Transverse colon (tissue), 4 donors: ENCODE measurements around the gene SMAP1. TPM values are rescaled to one million over a fixed set of nuclear protein-coding genes. Genes with fewer than 3 reads are reported as not detected.

Experiments used
- DNase-seq: peaks from one replicate; pipeline ENCODE4 v3.0.0-alpha.2; 2019
- H3K27ac ChIP-seq, 4 donors: fragments of 200-600 bp; sonication (generic); 2 replicates each; pipeline ENCODE4 v1.5.1; 2016 to 2018; ENCODE audit warnings: inconsistent platforms in 4 of 4
- H3K27me3 ChIP-seq: fragments of 200-600 bp; sonication (generic); 2 replicates; pipeline ENCODE4 v1.5.1; 2017; ENCODE audit warnings: inconsistent platforms
- H3K36me3 ChIP-seq, 4 donors: fragments of 200-600 bp; sonication (generic); 2 replicates each; pipeline ENCODE4 v1.5.1; 2017 to 2019; ENCODE audit warnings: inconsistent platforms in 4 of 4
- H3K4me1 ChIP-seq, 4 donors: fragments of 200-600 bp; sonication (generic); 2 replicates each; pipeline ENCODE4 v1.5.1; 2017 to 2020; ENCODE audit warnings: inconsistent platforms in 4 of 4
- H3K4me3 ChIP-seq, 4 donors: fragments of 200-600 bp; sonication (generic); 1 replicate in 1 of 4; 2 replicates in 3 of 4; pipeline versions ENCODE4 v1.5.1 to v1.6.1; 2017 to 2019; ENCODE audit warnings: inconsistent platforms in 4 of 4
- H3K9me3 ChIP-seq, 2 donors: fragments of 200-600 bp; sonication (generic); 2 replicates each; pipeline ENCODE4 v1.5.1; 2017 to 2019; ENCODE audit warnings: inconsistent platforms in 2 of 2
- EP300 ChIP-seq: sonication (generic); formaldehyde crosslinking; IDR thresholded peaks from one replicate; pipeline ENCODE4 v1.6.1; 2017; ENCODE audit warnings: antibody characterized with exemption, low read depth
- POLR2A ChIP-seq: fragments of 450-650 bp; IDR thresholded peaks from one replicate; pipeline ENCODE4 v1.6.1; 2016; ENCODE audit warnings: antibody characterized with exemption, mild to moderate bottlenecking, moderate library complexity
- POLR2AphosphoS5 ChIP-seq, 3 donors: sonication (generic); formaldehyde crosslinking; IDR thresholded peaks; one replicate each; pipeline ENCODE4 v1.6.1; 2016; ENCODE audit warnings: antibody characterized with exemption in 3 of 3
- WGBS, 2 donors: methylation state at CpG; one replicate each; pipeline ENCODE4 v1.1.5; 2018; ENCODE audit warnings: low coverage in 1 of 2; 5-methylcytosine and 5-hydroxymethylcytosine counted together
- in situ Hi-C, 4 donors: fragments of 200-750 bp; cut with MboI; loops; one replicate each; pipeline versions ENCODE4 v1.15.0 to v1.15.1; 2017; ENCODE audit warnings: low sequenced_read_pairs in 3 of 4, low pct_ligation_motif_present in 1 of 4, low pct_unique_long_range_greater_than_20kb in 1 of 4
- intact Hi-C: fragments of 100-400 bp; cut with DNase I; formaldehyde crosslinking; loops from one replicate; pipeline ENCODE4 v1.15.1; 2023; ENCODE audit warnings: low total_unique reads
- total RNA-seq, 4 donors: library from RNA; depleted of rRNA; stranded (reverse); fragments of >200 nt; gene quantifications; one replicate each; pipeline ENCODE4 v1.1.0, GENCODE V29; 2016
- TF ChIP-seq, protein P1 (sequence below), 5 experiments: fragments of 200-600 bp in 3 of 5; fragments of 450-650 bp in 2 of 5; sonication (generic) in 3 of 5; IDR thresholded peaks; 1 replicate in 2 of 5; 2 replicates in 3 of 5; pipeline ENCODE4 v1.5.1; 2016 to 2017; ENCODE audit warnings: antibody characterized with exemption in 5 of 5, inconsistent platforms in 3 of 5, mild to moderate bottlenecking in 2 of 5, moderate library complexity in 1 of 5

Gene SMAP1
- total RNA-seq, 4 donors from 2014 or later, result 10.3 to 49.3 (median 35.3) TPM

DNA sequence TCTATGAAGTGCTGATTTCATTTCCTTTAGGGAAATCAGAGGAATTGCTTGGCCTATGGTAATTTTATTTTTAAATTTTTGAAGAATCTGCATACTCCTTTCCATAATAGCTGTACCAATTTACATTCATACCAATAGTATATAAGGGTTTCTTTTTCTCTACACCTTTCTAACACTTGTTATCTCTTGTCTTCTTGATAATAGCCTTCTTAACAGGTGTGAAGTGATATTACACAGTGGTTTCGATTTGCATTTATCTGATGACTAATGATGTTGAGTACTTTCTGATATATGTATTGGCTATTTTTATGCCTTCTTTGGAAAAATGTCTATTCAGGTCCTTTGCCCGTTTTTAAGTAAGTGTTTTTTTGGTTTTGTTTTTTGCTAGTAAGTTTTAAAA, 40.8 kb downstream of the SMAP1 start:
- no peaks in the 10 kb centered on the region for H3K27me3 ChIP-seq
- intact Hi-C loops (loop anchor here (5.0 kb wide), 1 partner anchor 174 kb away; no protein-coding TSS in a partner anchor), in situ Hi-C loops (loop anchor here in 3 of 4 donors (5.0 to 10.0 kb wide), 2 partner anchors 176 to 179 kb away; no protein-coding TSS in a partner anchor)
- peaks cover 0 to 53% (median 17%) of the 10 kb centered on the region in 4 donors for H3K4me1 ChIP-seq
- H3K27ac ChIP-seq, result no peak overlapping the region
- H3K4me3 ChIP-seq, result no peak overlapping the region
- no peak for DNase-seq
- TF ChIP-seq POLR2AphosphoS5 (IDR thresholded peaks at IDR 0.05) (no peak), POLR2A (no peak), EP300 (no peak)
- TF ChIP-seq, protein P1, sequence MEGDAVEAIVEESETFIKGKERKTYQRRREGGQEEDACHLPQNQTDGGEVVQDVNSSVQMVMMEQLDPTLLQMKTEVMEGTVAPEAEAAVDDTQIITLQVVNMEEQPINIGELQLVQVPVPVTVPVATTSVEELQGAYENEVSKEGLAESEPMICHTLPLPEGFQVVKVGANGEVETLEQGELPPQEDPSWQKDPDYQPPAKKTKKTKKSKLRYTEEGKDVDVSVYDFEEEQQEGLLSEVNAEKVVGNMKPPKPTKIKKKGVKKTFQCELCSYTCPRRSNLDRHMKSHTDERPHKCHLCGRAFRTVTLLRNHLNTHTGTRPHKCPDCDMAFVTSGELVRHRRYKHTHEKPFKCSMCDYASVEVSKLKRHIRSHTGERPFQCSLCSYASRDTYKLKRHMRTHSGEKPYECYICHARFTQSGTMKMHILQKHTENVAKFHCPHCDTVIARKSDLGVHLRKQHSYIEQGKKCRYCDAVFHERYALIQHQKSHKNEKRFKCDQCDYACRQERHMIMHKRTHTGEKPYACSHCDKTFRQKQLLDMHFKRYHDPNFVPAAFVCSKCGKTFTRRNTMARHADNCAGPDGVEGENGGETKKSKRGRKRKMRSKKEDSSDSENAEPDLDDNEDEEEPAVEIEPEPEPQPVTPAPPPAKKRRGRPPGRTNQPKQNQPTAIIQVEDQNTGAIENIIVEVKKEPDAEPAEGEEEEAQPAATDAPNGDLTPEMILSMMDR (IDR thresholded peaks at IDR 0.05), result no peak
- H3K36me3 ChIP-seq, result no peaks in the 10 kb centered on the region
- H3K9me3 ChIP-seq, result no peaks in the 10 kb centered on the region
- 80 to 81% methylated on average over 2 of the region's 2 CpGs for WGBS, 2 donors

DNA sequence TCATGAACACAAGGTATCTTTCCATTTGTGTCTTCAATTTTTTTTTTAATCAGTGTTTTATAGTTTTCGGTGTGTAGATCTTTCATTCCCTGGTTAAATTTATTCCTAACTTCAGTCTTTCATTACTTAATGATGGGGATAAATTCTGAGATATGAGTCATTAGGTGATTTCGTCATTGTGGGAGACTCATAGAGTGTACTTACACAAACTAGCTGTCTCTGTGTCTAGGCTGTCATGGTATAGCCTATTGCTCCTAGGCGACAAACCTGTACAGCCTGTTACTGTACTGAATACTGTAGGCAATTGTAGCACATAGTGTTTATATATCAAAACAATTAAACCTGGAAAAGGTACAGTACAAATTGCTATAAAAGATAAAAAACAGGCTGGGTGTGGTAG, 42.1 kb downstream of the SMAP1 start:
- H3K27me3 ChIP-seq, result no peaks in the 10 kb centered on the region
- H3K27ac ChIP-seq, result no peak overlapping the region
- no peak for DNase-seq
- no peak overlapping the region for H3K4me3 ChIP-seq
- TF ChIP-seq POLR2AphosphoS5 (IDR thresholded peaks at IDR 0.05) (no peak), EP300 (no peak)
- TF ChIP-seq, protein P1 (IDR thresholded peaks at IDR 0.05), result no peak
- H3K36me3 ChIP-seq, result no peaks in the 10 kb centered on the region
- 60 to 65% methylated on average over 3 of the region's 3 CpGs for WGBS, 2 donors
- in situ Hi-C loops, result loop anchor here (5.0 to 10.0 kb wide), 2 partner anchors 175 to 177 kb away; no protein-coding TSS in a partner anchor
- H3K9me3 ChIP-seq, result peaks cover 9% of the 10 kb centered on the region in 2 donors
- H3K4me1 ChIP-seq, result peaks cover 0 to 49% (median 17%) of the 10 kb centered on the region in 4 donors
- intact Hi-C loops, result loop anchor here (2.0 to 5.0 kb wide), 2 partner anchors 15 to 172 kb away; no protein-coding TSS in a partner anchor

DNA sequence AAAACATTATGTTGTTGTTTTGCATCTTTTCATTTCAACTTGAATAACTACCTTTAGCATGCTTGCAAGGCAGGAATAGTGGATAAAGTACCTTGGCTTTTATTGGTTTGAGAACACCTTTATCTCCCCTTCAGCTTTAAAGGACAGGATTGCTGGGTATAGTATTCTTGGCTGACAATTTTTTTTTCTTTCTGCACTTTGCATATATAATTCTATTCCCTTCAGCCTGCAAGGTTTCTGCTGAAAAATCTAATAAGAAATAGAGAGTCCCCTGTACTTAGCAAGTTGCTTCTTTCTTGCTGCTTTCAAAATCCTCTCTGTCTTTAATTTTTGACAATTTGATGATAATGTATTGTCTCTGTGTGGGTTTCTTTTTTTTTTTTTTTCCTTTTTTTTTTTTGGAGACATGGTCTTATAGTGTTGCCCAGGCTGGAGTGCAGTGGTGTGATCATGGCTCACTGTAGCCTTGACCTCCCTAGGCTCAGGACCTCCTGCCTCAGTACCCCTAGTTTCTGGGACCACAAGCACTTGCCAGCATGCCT, 47.1 kb downstream of the SMAP1 start:
- no peaks in the 10 kb centered on the region for H3K36me3 ChIP-seq
- peaks cover 0 to 13% (median 3%) of the 10 kb centered on the region in 4 donors for H3K4me1 ChIP-seq
- no peak overlapping the region for H3K4me3 ChIP-seq
- peaks cover 16% of the 10 kb centered on the region in 2 donors for H3K9me3 ChIP-seq
- intact Hi-C loops, result no loop called here
- no peak overlapping the region for H3K27ac ChIP-seq
- in situ Hi-C loops, result loop anchor here in 1 of 4 donors (10.0 kb wide), 1 partner anchor 170 kb away; no protein-coding TSS in a partner anchor
- H3K27me3 ChIP-seq, result no peaks in the 10 kb centered on the region
- no peak for DNase-seq
- TF ChIP-seq POLR2A (no peak), EP300 (no peak), POLR2AphosphoS5 (IDR thresholded peaks at IDR 0.05) (no peak)
- TF ChIP-seq, protein P1 (IDR thresholded peaks at IDR 0.05), result no peak

DNA sequence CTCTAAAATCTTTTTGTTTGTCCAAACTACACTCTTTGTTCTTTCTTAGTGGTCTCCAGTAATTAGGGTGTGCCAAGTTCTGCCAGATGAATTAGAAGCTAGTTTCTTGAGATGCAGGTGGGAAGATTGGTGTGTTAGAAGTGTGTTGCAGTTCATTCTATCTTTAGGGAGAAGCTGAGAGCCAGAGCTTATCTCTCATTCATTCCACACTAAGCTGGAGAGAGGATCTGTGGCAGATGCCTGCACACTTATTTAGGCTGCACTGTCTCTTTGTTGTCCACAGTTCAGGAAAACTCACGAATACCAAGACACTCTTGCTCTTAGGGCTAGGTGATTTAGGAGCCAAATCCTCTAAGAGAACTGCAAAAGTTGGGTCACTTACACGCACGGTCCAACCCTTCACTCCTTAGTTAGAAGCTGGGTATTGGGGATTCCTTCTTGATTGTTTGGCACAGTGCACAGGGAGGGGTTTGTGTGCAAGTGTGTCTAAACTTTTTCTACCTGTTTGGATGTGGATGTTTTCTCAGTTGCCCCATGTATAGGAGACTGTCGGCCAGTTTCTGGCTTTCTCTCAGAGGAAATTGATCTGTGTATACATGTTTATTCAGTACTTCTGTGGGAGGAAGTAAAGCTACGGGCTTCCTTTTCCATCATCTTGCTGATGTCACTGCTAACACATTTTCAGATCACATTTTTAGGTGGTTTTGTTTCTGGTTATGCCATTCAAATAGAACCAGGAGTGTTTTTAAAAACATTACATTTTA, 49.5 kb downstream of the SMAP1 start:
- H3K27ac ChIP-seq, result no peak overlapping the region

More for the DNA sequence above, 49.5 kb downstream of the SMAP1 start:
- in situ Hi-C loops, result loop anchor here in 1 of 4 donors (10.0 kb wide), 1 partner anchor 168 kb away; no protein-coding TSS in a partner anchor
- TF ChIP-seq POLR2AphosphoS5 (IDR thresholded peaks at IDR 0.05) (no peak), EP300 (no peak), POLR2A (no peak)
- TF ChIP-seq, protein P1 (IDR thresholded peaks at IDR 0.05), result no peak
- H3K9me3 ChIP-seq, result peaks cover 16% of the 10 kb centered on the region in 2 donors
- peaks cover 0 to 9% (median 2%) of the 10 kb centered on the region in 4 donors for H3K4me1 ChIP-seq
- intact Hi-C loops, result no loop called here
- no peaks in the 10 kb centered on the region for H3K27me3 ChIP-seq
- no peak for DNase-seq
- no peaks in the 10 kb centered on the region for H3K36me3 ChIP-seq
- WGBS, 2 donors, result 73 to 81% methylated on average over 2 to 5 of the region's 5 CpGs
- H3K4me3 ChIP-seq, result no peak overlapping the region
